Stimulated activated naive B cell treated with anti-CD40 and anti-IgM and Interleukin-4, amounts not matched to agents 10 μg/mL and 1 μg/mL and 100 μg/mL, for 72 hours (primary cell): Measurements from ENCODE around the gene SFI1.
"Not testable (repeated sequence)": the region's sequence is repeated elsewhere in the genome, so short reads cannot be mapped to it uniquely, and the experiment has no call there.

Experiments
- ATAC-seq, 2 donors: fragments of 150-1000 bp; cut with Tn5 transposase; replicated peaks; 2 replicates each; pipeline ENCODE4 v1.10.0; 2021; ENCODE audit warnings: moderate library complexity in 1 of 2
- DNase-seq: peaks from one replicate; pipeline ENCODE4 v3.0.0; 2021
- H3K27ac Mint-ChIP-seq: one replicate; pipeline ENCODE4 v1.8.0; 2022; ENCODE audit warnings: mild to moderate bottlenecking, mixed read lengths
- H3K27me3 Mint-ChIP-seq, 2 donors: one replicate each; pipeline ENCODE4 v1.8.0; 2022; ENCODE audit warnings: mixed read lengths in 2 of 2
- H3K36me3 Mint-ChIP-seq, 2 donors: one replicate each; pipeline ENCODE4 v1.8.0; 2022; ENCODE audit warnings: mixed read lengths in 2 of 2, mild to moderate bottlenecking in 1 of 2
- H3K4me1 Mint-ChIP-seq, 2 donors: one replicate each; pipeline ENCODE4 v1.8.0; 2022; ENCODE audit warnings: mixed read lengths in 2 of 2, mild to moderate bottlenecking in 1 of 2
- H3K4me3 Mint-ChIP-seq, 2 donors: one replicate each; pipeline ENCODE4 v1.8.0; 2022; ENCODE audit warnings: mild to moderate bottlenecking in 2 of 2, mixed read lengths in 2 of 2, moderate library complexity in 1 of 2
- H3K9me3 Mint-ChIP-seq, 2 donors: one replicate each; pipeline ENCODE4 v1.8.0; 2022; ENCODE audit warnings: mixed read lengths in 2 of 2, mild to moderate bottlenecking in 1 of 2

Gene SFI1

GRCh38 chr22:31486951-31487350 lies 9.4 kb upstream of the SFI1 start:
- Mint-ChIP-seq H3K27me3 (no peaks in the 10 kb centered on the region), H3K4me1 (peaks cover 12 to 47% of the 10 kb centered on the region in 2 donors), H3K4me3 (no peak overlapping the region), H3K36me3 (peaks cover 24 to 36% of the 10 kb centered on the region in 2 donors), H3K27ac (no peak overlapping the region), H3K9me3 (no peaks in the 10 kb centered on the region)
- no peak for ATAC-seq
- no peak for DNase-seq

- Mint-ChIP-seq H3K9me3 (no peaks in the 10 kb centered on the region), H3K27me3 (no peaks in the 10 kb centered on the region), H3K4me1 (peaks cover 14 to 46% of the 10 kb centered on the region in 2 donors), H3K4me3 (peak overlapping the region; percentile 86 to 92), H3K27ac (peak overlapping the region; percentile 90), H3K36me3 (peaks cover 13 to 23% of the 10 kb centered on the region in 2 donors)
- ATAC-seq: no peak
- no peak for DNase-seq
Measured at GRCh38 chr22:31488346-31488883, 7.9 kb upstream of the SFI1 start.

GRCh38 chr22:31488988-31489617 lies 7.2 kb upstream of the SFI1 start:
- peak overlapping the region; percentile 86 to 92 for H3K4me3 Mint-ChIP-seq
- H3K27me3 Mint-ChIP-seq: no peaks in the 10 kb centered on the region
- peaks cover 16 to 51% of the 10 kb centered on the region in 2 donors for H3K4me1 Mint-ChIP-seq
- peak; percentile 17 for DNase-seq
- H3K36me3 Mint-ChIP-seq: peaks cover 9 to 18% of the 10 kb centered on the region in 2 donors
- peak; percentile 17 to 27 for ATAC-seq
- no peaks in the 10 kb centered on the region for H3K9me3 Mint-ChIP-seq
- peak overlapping the region; percentile 90 for H3K27ac Mint-ChIP-seq

- DNase-seq (peak; percentile 74), ATAC-seq (peak; percentile 61 to 71)
- Mint-ChIP-seq H3K36me3 (peaks cover 9 to 11% of the 10 kb centered on the region in 2 donors), H3K27ac (peak within 1 kb of the TSS; percentile 99), H3K9me3 (no peaks in the 10 kb centered on the region), H3K4me1 (peaks cover 14 to 58% of the 10 kb centered on the region in 2 donors), H3K4me3 (peak within 1 kb of the TSS; percentile 92 to 96), H3K27me3 (no peaks in the 10 kb centered on the region)
Measured at GRCh38 chr22:31489632-31490495, 6.5 kb upstream of the SFI1 start, which contains the start of gene EIF4ENIF1. TSS of gene EIF4ENIF1 (minus strand) at chr22:31489842. CDS start at chr22:31488718, 1,124 bp downstream.

- DNase-seq (peak; percentile 84), ATAC-seq (peak; percentile 88 to 89)
- peak overlapping the region; percentile 99 for H3K27ac Mint-ChIP-seq
- peak overlapping the region; percentile 92 to 96 for H3K4me3 Mint-ChIP-seq
- H3K4me1 Mint-ChIP-seq: peaks cover 14 to 63% of the 10 kb centered on the region in 2 donors
- no peaks in the 10 kb centered on the region for H3K9me3 Mint-ChIP-seq
- H3K27me3 Mint-ChIP-seq: no peaks in the 10 kb centered on the region
- H3K36me3 Mint-ChIP-seq: peaks cover 3 to 5% of the 10 kb centered on the region in 2 donors
Measured at GRCh38 chr22:31490496-31490925, 5.8 kb upstream of the SFI1 start.

- no peaks in the 10 kb centered on the region for H3K27me3 Mint-ChIP-seq
- no peak for DNase-seq
- H3K4me3 Mint-ChIP-seq: peak overlapping the region; percentile 92 to 96
- ATAC-seq: no peak
- H3K9me3 Mint-ChIP-seq: no peaks in the 10 kb centered on the region
- H3K36me3 Mint-ChIP-seq: peaks cover 2 to 4% of the 10 kb centered on the region in 2 donors
- peak overlapping the region; percentile 99 for H3K27ac Mint-ChIP-seq
- H3K4me1 Mint-ChIP-seq: peaks cover 14 to 62% of the 10 kb centered on the region in 2 donors
Measured at GRCh38 chr22:31491218-31491962, 4.9 kb upstream of the SFI1 start.

- peaks cover 0 to under 1% of the 10 kb centered on the region in 2 donors for H3K36me3 Mint-ChIP-seq
- DNase-seq (no peak), ATAC-seq (no peak)
- H3K4me3 Mint-ChIP-seq: no peak overlapping the region
- H3K27ac Mint-ChIP-seq: no peak overlapping the region
- H3K4me1 Mint-ChIP-seq: peaks cover 16 to 60% of the 10 kb centered on the region in 2 donors
- no peaks in the 10 kb centered on the region for H3K9me3 Mint-ChIP-seq
- no peaks in the 10 kb centered on the region for H3K27me3 Mint-ChIP-seq
Measured at GRCh38 chr22:31492151-31492550, 4.2 kb upstream of the SFI1 start.

GRCh38 chr22:31493355-31493754 lies 3.0 kb upstream of the SFI1 start:
- not testable (repeated sequence) for H3K36me3 Mint-ChIP-seq, H3K27me3 Mint-ChIP-seq, ATAC-seq, DNase-seq, H3K9me3 Mint-ChIP-seq
- Mint-ChIP-seq H3K4me3 (peak overlapping the region in 1 of 2 donors; percentile 47), H3K4me1 (peaks cover 19 to 56% of the 10 kb centered on the region in 2 donors), H3K27ac (peak overlapping the region; percentile 92)

- ATAC-seq (no peak), DNase-seq (no peak)
- H3K4me3 Mint-ChIP-seq: peak overlapping the region; percentile 95
- peak overlapping the region; percentile 80 for H3K27ac Mint-ChIP-seq
- peaks cover 0 to 10% of the 10 kb centered on the region in 2 donors for H3K36me3 Mint-ChIP-seq
- H3K9me3 Mint-ChIP-seq: no peaks in the 10 kb centered on the region
- peaks cover 18 to 60% of the 10 kb centered on the region in 2 donors for H3K4me1 Mint-ChIP-seq
- H3K27me3 Mint-ChIP-seq: no peaks in the 10 kb centered on the region
Measured at GRCh38 chr22:31495343-31495742, 993 bp upstream of the SFI1 start.

- no peaks in the 10 kb centered on the region for H3K27me3 Mint-ChIP-seq
- peak overlapping the region; percentile 95 for H3K4me3 Mint-ChIP-seq
- ATAC-seq: peak; percentile 22 to 25
- no peak for DNase-seq
- H3K36me3 Mint-ChIP-seq: peaks cover under 1 to 14% of the 10 kb centered on the region in 2 donors
- H3K27ac Mint-ChIP-seq: peak overlapping the region; percentile 94
- no peaks in the 10 kb centered on the region for H3K9me3 Mint-ChIP-seq
- peaks cover 14 to 47% of the 10 kb centered on the region in 2 donors for H3K4me1 Mint-ChIP-seq
Measured at GRCh38 chr22:31496735-31497146, 405 bp downstream of the SFI1 start.

- peak overlapping the region; percentile 94 for H3K27ac Mint-ChIP-seq
- H3K4me1 Mint-ChIP-seq: peaks cover 12 to 42% of the 10 kb centered on the region in 2 donors
- ATAC-seq: no peak
- DNase-seq: no peak
- H3K4me3 Mint-ChIP-seq: peak overlapping the region; percentile 95
- no peaks in the 10 kb centered on the region for H3K27me3 Mint-ChIP-seq
- peaks cover 2 to 17% of the 10 kb centered on the region in 2 donors for H3K36me3 Mint-ChIP-seq
- H3K9me3 Mint-ChIP-seq: no peaks in the 10 kb centered on the region
Measured at GRCh38 chr22:31497148-31497938, 1.0 kb downstream of the SFI1 start.

- DNase-seq: no peak
Measured at GRCh38 chr22:31501738-31502137, 5.4 kb downstream of the SFI1 start.

More at GRCh38 chr22:31501738-31502137, 5.4 kb downstream of the SFI1 start:
- H3K27ac Mint-ChIP-seq: no peak overlapping the region
- H3K36me3 Mint-ChIP-seq: peaks cover 6 to 31% of the 10 kb centered on the region in 2 donors
- no peak for ATAC-seq
- peaks cover 14 to 38% of the 10 kb centered on the region in 2 donors for H3K4me1 Mint-ChIP-seq
- H3K27me3 Mint-ChIP-seq: no peaks in the 10 kb centered on the region
- H3K9me3 Mint-ChIP-seq: no peaks in the 10 kb centered on the region
- no peak overlapping the region for H3K4me3 Mint-ChIP-seq
